GM23338 (cell line): ENCODE data around the gene RANBP1. TPM values are rescaled to one million over a fixed set of nuclear protein-coding genes. Genes with fewer than 3 reads are reported as not detected.
"Not testable (repeated sequence)": the region's sequence is repeated elsewhere in the genome, so short reads cannot be mapped to it uniquely, and the experiment has no call there.

Source experiments
- ATAC-seq: fragments of 200-7000 bp; cut with Tn5 transposase; 3 replicates; pipeline ENCODE4 v1.9.1; 2020
- DNase-seq: peaks from one replicate; pipeline ENCODE4 v3.0.0-alpha.2; 2015; ENCODE audit warnings: low spot score
- H2AFZ ChIP-seq: fragments of 200-600 bp; sonication (generic); 2 replicates; pipeline ENCODE4 v1.8.0; 2016; ENCODE audit warnings: antibody characterized with exemption, mild to moderate bottlenecking, moderate library complexity
- H3F3A ChIP-seq: fragments of 200-600 bp; sonication (generic); replicated peaks from 2 replicates; pipeline ENCODE4 v1.8.0; 2017; ENCODE audit warnings: antibody characterized with exemption, mixed run types, low read depth
- H3K27ac ChIP-seq: fragments of 200-600 bp; sonication (generic); 2 replicates; pipeline ENCODE4 v1.6.1; 2016; ENCODE audit warnings: low read depth
- H3K27me3 ChIP-seq: fragments of 200-600 bp; sonication (generic); 2 replicates; pipeline ENCODE4 v1.8.0; 2016; ENCODE audit warnings: mild to moderate bottlenecking, mixed run types, moderate library complexity; ENCODE audit not compliant: insufficient read depth
- H3K36me3 ChIP-seq: fragments of 200-600 bp; sonication (generic); 2 replicates; pipeline ENCODE4 v1.8.0; 2016; ENCODE audit warnings: mild to moderate bottlenecking; ENCODE audit not compliant: insufficient read depth
- H3K4me1 ChIP-seq: fragments of 200-600 bp; sonication (generic); 2 replicates; pipeline ENCODE4 v1.8.0; 2016; ENCODE audit warnings: mild to moderate bottlenecking, moderate library complexity; ENCODE audit not compliant: insufficient read depth
- H3K4me2 ChIP-seq: fragments of 200-600 bp; sonication (generic); 2 replicates; pipeline ENCODE4 v1.7.1; 2017; ENCODE audit warnings: mixed run types
- H3K4me3 ChIP-seq: fragments of 200-600 bp; sonication (generic); 2 replicates; pipeline ENCODE4 v1.6.1; 2016; ENCODE audit warnings: mixed run types
- H3K79me2 ChIP-seq: fragments of 200-600 bp; sonication (generic); replicated peaks from 2 replicates; pipeline ENCODE4 v1.8.0; 2017; ENCODE audit warnings: mild to moderate bottlenecking; ENCODE audit not compliant: insufficient read depth
- H3K9me2 ChIP-seq: fragments of 200-600 bp; sonication (generic); 2 replicates; pipeline ENCODE4 v1.8.0; 2017; ENCODE audit not compliant: insufficient read depth
- H4K20me1 ChIP-seq: fragments of 200-600 bp; sonication (generic); replicated peaks from 2 replicates; pipeline ENCODE4 v1.8.0; 2017; ENCODE audit warnings: mild to moderate bottlenecking; ENCODE audit not compliant: insufficient read depth
- H3K27ac Mint-ChIP-seq: 2 replicates; pipeline ENCODE4 v1.8.0; 2020; ENCODE audit warnings: inconsistent platforms, mild to moderate bottlenecking, moderate library complexity, mixed read lengths
- H3K27me3 Mint-ChIP-seq: 3 replicates; pipeline ENCODE4 v1.8.0; 2022; ENCODE audit warnings: low read depth, mild to moderate bottlenecking, moderate library complexity, mixed read lengths, inconsistent platforms; ENCODE audit not compliant: insufficient read depth, poor library complexity
- H3K36me3 Mint-ChIP-seq: 3 replicates; pipeline ENCODE4 v1.8.0; 2021; ENCODE audit warnings: low read depth, mild to moderate bottlenecking, inconsistent platforms, moderate library complexity, mixed read lengths
- H3K4me1 Mint-ChIP-seq: 3 replicates; pipeline ENCODE4 v1.8.0; 2020; ENCODE audit warnings: mild to moderate bottlenecking, inconsistent platforms, mixed read lengths
- H3K4me3 Mint-ChIP-seq: 3 replicates; pipeline ENCODE4 v1.8.0; 2021; ENCODE audit warnings: moderate library complexity, mild to moderate bottlenecking, inconsistent platforms, mixed read lengths
- H3K9me3 Mint-ChIP-seq: 3 replicates; pipeline ENCODE4 v1.8.0; 2020; ENCODE audit warnings: moderate library complexity, mild to moderate bottlenecking, inconsistent platforms, mixed read lengths
- CREB1 ChIP-seq: fragments of 250-450 bp; sonication (Bioruptor Pico); IDR thresholded peaks from 2 replicates; pipeline ENCODE4 v1.5.0; 2020; ENCODE audit warnings: low read depth, mild to moderate bottlenecking, moderate library complexity
- EZH2 ChIP-seq: fragments of 200-600 bp; sonication (generic); IDR thresholded peaks from one replicate; pipeline ENCODE4 v1.8.0; 2017; ENCODE audit warnings: antibody characterized with exemption, mild to moderate bottlenecking, low read depth; ENCODE audit not compliant: unreplicated experiment
- EZH2phosphoT487 ChIP-seq: fragments of 200-600 bp; sonication (generic); IDR thresholded peaks from one replicate; pipeline ENCODE4 v1.8.1; 2018; ENCODE audit warnings: antibody characterized with exemption; ENCODE audit not compliant: unreplicated experiment
- JUNB ChIP-seq: IDR thresholded peaks from one replicate; pipeline ENCODE4 v1.6.1; 2016; ENCODE audit warnings: antibody characterized with exemption; ENCODE audit not compliant: unreplicated experiment
- NANOG ChIP-seq: IDR thresholded peaks from 2 replicates; pipeline ENCODE4 v1.6.1; 2016; ENCODE audit warnings: antibody characterized with exemption, borderline replicate concordance
- POLR2AphosphoS5 ChIP-seq: IDR thresholded peaks from 2 replicates; pipeline ENCODE4 v1.6.1; 2016; ENCODE audit warnings: antibody characterized with exemption, low read depth
- STAT1 ChIP-seq: IDR thresholded peaks from one replicate; pipeline ENCODE4 v1.6.1; 2016; ENCODE audit warnings: antibody characterized with exemption; ENCODE audit not compliant: unreplicated experiment
- ZNF331 ChIP-seq: fragments of 250-450 bp; sonication (Bioruptor Pico); IDR thresholded peaks from 2 replicates; pipeline ENCODE4 v1.5.0; 2020; ENCODE audit warnings: low read depth, mild to moderate bottlenecking, moderate library complexity
- polyA plus RNA-seq: library from polyadenylated mRNA; unstranded; fragments of >200 nt; fragmentation: Nextera tagmentation; extraction: Ambion mirVana; gene quantifications from 2 replicates; pipeline ENCODE4 v1.2.1, GENCODE V29; 2016
- total RNA-seq: library from RNA; depleted of rRNA; stranded (reverse); fragments of >200 nt; shearing (Covaris generic); gene quantifications from 2 replicates; pipeline ENCODE4 v1.2.3, GENCODE V29; 2014
- TF ChIP-seq, protein P1 (sequence below): fragments of 250-450 bp; sonication (Bioruptor Pico); IDR thresholded peaks from 2 replicates; pipeline ENCODE4 v1.5.0; 2020; ENCODE audit warnings: mild to moderate bottlenecking, moderate library complexity
- TF ChIP-seq, protein P2 (sequence below), 2 experiments: fragments of 200-600 bp in 1 of 2; sonication (generic) in 1 of 2; conservative IDR thresholded peaks; 2 replicates each; pipeline versions ENCODE4 v1.5.1 to v1.6.1; 2016 to 2017; ENCODE audit warnings: antibody characterized with exemption in 2 of 2, low read depth in 2 of 2, mild to moderate bottlenecking in 2 of 2, moderate library complexity in 1 of 2

The RANBP1 gene
- total and polyA plus RNA-seq, 2 experiments from 2014 or later = 1,014 to 1,206 TPM

DNA sequence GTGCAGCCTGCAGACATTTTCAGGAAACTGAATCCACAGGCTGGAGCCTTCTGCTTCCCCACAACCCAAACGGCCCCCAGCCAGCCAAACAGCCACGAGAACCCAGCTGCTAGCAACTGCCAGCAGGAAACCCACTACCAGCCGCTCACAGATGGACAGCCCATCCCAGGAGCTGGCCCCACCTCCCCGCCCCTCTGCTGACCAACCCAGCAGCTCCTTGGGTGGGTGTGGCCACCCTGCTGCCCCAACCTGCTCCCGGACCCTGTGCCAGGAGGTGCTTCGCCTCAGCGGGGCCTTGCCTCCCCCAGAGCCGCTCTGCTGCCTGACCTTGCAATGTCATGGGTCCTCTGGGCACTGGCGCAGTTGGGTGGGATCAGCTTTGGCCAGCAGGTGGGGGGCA is 43.2 kb downstream of the RANBP1 start:
- peaks cover under 1% of the 10 kb centered on the region; the same call in 2 of the 3 replicates for H3K9me3 Mint-ChIP-seq
- Histone ChIP-seq H3K9me2 (no peaks in the 10 kb centered on the region), H3K4me1 (no peaks in the 10 kb centered on the region), H2AFZ (no peak overlapping the region; the same call in 1 of the 2 replicates), H3F3A (no peaks in the 10 kb centered on the region), H3K4me3 (no peak overlapping the region), H3K79me2 (no peaks in the 10 kb centered on the region), H3K4me2 (no peak overlapping the region), H3K27me3 (no peaks in the 10 kb centered on the region), H3K27ac (no peak overlapping the region), H4K20me1 (no peaks in the 10 kb centered on the region), H3K36me3 (no peaks in the 10 kb centered on the region)
- TF ChIP-seq POLR2AphosphoS5 = no peak
- DNase-seq (peak; percentile 67), ATAC-seq (peak; percentile 85)
- peaks cover under 1% of the 10 kb centered on the region for H3K27me3 Mint-ChIP-seq
- H3K27ac Mint-ChIP-seq = no peak overlapping the region; the same call in 1 of the 2 replicates
- H3K4me1 Mint-ChIP-seq = peaks cover 5% of the 10 kb centered on the region
- no peaks in the 10 kb centered on the region for H3K36me3 Mint-ChIP-seq
- H3K4me3 Mint-ChIP-seq = no peak overlapping the region

DNA sequence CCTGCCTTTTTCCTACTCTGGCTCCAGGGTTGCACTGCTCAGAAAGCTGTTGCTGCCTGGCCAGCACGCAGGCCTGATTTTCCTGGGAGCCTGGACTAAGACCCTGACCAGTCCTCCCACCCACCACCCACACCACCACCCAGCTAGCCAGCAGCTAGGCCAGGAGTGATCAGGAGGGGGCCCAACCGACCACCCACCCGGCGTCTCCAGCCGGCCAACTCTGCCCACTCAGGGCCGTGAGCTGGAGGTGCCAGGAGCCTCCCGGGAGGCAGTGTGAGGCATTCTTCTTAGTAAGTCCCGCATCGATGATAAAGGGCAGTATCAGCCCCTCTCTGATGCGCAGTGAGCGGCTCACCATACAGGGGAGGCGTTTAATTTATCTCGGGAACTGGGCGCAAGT is 43.6 kb downstream of the RANBP1 start:
- not testable (repeated sequence) for H3K9me3 Mint-ChIP-seq, H2AFZ ChIP-seq, H3K36me3 Mint-ChIP-seq, H3K27me3 Mint-ChIP-seq, H4K20me1 ChIP-seq, H3K4me3 Mint-ChIP-seq, DNase-seq, H3K27me3 ChIP-seq, H3K36me3 ChIP-seq, H3K27ac ChIP-seq, H3K4me1 Mint-ChIP-seq, H3K4me1 ChIP-seq, H3K79me2 ChIP-seq, H3K4me3 ChIP-seq, H3K4me2 ChIP-seq, H3K27ac Mint-ChIP-seq, H3K9me2 ChIP-seq, H3F3A ChIP-seq
- peak; percentile 4; the same call in 1 of the 3 replicates for ATAC-seq

DNA sequence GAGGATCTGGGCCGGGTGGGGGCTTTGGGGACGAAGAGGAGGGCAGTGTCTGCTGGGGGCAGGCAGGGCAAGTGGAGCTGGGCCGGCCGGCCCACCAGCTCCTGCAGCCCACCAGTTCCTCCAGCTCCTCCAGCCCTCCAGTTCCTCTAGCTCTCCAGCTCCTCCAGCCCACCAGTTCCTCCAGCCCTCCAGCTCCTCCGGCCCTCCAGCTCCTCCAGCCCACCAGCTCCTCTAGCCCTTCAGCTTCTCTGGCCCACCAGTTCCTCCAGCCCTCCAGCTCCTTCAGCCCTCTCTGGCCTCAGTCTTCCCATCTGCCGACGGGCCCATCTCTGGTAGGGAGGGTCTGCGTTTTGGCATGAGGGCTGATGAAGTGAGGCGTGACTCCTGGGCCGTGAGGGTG is 44.1 kb downstream of the RANBP1 start:
- Mint-ChIP-seq H3K27me3 (peaks cover 2% of the 10 kb centered on the region), H3K9me3 (peaks cover 4% of the 10 kb centered on the region), H3K27ac (no peak overlapping the region), H3K4me1 (peaks cover 4% of the 10 kb centered on the region; the same call in 2 of the 3 replicates), H3K36me3 (peaks cover 3% of the 10 kb centered on the region; the same call in 1 of the 3 replicates), H3K4me3 (no peak overlapping the region)
- ATAC-seq (no peak), DNase-seq (no peak)
- no peak overlapping the region for H3K4me2 ChIP-seq
- no peaks in the 10 kb centered on the region for H3K9me2 ChIP-seq
- H3K27ac ChIP-seq = no peak overlapping the region
- no peaks in the 10 kb centered on the region for H3K4me1 ChIP-seq
- H2AFZ ChIP-seq = no peak overlapping the region
- no peaks in the 10 kb centered on the region for H3K79me2 ChIP-seq
- H3F3A ChIP-seq = no peaks in the 10 kb centered on the region
- no peaks in the 10 kb centered on the region for H4K20me1 ChIP-seq
- H3K36me3 ChIP-seq = no peaks in the 10 kb centered on the region
- H3K27me3 ChIP-seq = no peaks in the 10 kb centered on the region
- H3K4me3 ChIP-seq = no peak overlapping the region
- TF ChIP-seq STAT1 (no peak), EZH2phosphoT487 (no peak), ZNF331 (CRISPR knock-in tag) (no peak), EZH2 (no peak), NANOG (no peak), POLR2AphosphoS5 (no peak), CREB1 (no peak), JUNB (no peak)
- TF ChIP-seq, protein P1, sequence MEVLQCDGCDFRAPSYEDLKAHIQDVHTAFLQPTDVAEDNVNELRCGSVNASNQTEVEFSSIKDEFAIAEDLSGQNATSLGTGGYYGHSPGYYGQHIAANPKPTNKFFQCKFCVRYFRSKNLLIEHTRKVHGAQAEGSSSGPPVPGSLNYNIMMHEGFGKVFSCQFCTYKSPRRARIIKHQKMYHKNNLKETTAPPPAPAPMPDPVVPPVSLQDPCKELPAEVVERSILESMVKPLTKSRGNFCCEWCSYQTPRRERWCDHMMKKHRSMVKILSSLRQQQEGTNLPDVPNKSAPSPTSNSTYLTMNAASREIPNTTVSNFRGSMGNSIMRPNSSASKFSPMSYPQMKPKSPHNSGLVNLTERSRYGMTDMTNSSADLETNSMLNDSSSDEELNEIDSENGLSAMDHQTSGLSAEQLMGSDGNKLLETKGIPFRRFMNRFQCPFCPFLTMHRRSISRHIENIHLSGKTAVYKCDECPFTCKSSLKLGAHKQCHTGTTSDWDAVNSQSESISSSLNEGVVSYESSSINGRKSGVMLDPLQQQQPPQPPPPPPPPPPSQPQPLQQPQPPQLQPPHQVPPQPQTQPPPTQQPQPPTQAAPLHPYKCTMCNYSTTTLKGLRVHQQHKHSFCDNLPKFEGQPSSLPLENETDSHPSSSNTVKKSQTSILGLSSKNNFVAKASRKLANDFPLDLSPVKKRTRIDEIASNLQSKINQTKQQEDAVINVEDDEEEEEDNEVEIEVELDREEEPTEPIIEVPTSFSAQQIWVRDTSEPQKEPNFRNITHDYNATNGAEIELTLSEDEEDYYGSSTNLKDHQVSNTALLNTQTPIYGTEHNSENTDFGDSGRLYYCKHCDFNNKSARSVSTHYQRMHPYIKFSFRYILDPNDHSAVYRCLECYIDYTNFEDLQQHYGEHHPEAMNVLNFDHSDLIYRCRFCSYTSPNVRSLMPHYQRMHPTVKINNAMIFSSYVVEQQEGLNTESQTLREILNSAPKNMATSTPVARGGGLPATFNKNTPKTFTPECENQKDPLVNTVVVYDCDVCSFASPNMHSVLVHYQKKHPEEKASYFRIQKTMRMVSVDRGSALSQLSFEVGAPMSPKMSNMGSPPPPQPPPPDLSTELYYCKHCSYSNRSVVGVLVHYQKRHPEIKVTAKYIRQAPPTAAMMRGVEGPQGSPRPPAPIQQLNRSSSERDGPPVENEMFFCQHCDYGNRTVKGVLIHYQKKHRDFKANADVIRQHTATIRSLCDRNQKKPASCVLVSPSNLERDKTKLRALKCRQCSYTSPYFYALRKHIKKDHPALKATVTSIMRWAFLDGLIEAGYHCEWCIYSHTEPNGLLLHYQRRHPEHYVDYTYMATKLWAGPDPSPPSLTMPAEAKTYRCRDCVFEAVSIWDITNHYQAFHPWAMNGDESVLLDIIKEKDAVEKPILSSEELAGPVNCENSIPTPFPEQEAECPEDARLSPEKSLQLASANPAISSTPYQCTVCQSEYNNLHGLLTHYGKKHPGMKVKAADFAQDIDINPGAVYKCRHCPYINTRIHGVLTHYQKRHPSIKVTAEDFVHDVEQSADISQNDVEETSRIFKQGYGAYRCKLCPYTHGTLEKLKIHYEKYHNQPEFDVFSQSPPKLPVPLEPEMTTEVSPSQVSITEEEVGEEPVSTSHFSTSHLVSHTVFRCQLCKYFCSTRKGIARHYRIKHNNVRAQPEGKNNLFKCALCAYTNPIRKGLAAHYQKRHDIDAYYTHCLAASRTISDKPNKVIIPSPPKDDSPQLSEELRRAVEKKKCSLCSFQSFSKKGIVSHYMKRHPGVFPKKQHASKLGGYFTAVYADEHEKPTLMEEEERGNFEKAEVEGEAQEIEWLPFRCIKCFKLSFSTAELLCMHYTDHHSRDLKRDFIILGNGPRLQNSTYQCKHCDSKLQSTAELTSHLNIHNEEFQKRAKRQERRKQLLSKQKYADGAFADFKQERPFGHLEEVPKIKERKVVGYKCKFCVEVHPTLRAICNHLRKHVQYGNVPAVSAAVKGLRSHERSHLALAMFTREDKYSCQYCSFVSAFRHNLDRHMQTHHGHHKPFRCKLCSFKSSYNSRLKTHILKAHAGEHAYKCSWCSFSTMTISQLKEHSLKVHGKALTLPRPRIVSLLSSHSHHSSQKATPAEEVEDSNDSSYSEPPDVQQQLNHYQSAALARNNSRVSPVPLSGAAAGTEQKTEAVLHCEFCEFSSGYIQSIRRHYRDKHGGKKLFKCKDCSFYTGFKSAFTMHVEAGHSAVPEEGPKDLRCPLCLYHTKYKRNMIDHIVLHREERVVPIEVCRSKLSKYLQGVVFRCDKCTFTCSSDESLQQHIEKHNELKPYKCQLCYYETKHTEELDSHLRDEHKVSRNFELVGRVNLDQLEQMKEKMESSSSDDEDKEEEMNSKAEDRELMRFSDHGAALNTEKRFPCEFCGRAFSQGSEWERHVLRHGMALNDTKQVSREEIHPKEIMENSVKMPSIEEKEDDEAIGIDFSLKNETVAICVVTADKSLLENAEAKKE (CRISPR knock-in tag) = no peak
- TF ChIP-seq, protein P2, sequence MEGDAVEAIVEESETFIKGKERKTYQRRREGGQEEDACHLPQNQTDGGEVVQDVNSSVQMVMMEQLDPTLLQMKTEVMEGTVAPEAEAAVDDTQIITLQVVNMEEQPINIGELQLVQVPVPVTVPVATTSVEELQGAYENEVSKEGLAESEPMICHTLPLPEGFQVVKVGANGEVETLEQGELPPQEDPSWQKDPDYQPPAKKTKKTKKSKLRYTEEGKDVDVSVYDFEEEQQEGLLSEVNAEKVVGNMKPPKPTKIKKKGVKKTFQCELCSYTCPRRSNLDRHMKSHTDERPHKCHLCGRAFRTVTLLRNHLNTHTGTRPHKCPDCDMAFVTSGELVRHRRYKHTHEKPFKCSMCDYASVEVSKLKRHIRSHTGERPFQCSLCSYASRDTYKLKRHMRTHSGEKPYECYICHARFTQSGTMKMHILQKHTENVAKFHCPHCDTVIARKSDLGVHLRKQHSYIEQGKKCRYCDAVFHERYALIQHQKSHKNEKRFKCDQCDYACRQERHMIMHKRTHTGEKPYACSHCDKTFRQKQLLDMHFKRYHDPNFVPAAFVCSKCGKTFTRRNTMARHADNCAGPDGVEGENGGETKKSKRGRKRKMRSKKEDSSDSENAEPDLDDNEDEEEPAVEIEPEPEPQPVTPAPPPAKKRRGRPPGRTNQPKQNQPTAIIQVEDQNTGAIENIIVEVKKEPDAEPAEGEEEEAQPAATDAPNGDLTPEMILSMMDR (conservative IDR thresholded peaks at IDR 0.05; ENCODE audit: low read depth in 2 of 2) = no peak
